K562 (cell line): Measurements from ENCODE around the gene C1orf116. TPM values are rescaled to one million over a fixed set of nuclear protein-coding genes. Genes with fewer than 3 reads are reported as not detected.
A peak's percentile ranks its signal among the peaks of the same experiment; 100 is the strongest.

ENCODE experiments used
- BDP1 ChIP-seq: IDR thresholded peaks from 3 replicates; pipeline ENCODE4 v1.6.1; 2011; ENCODE audit not compliant: insufficient read length, insufficient read depth
- CBFA2T2 ChIP-seq: fragments of 450-650 bp; conservative IDR thresholded peaks from 2 replicates; pipeline ENCODE4 v1.6.1; 2017; ENCODE audit warnings: mild to moderate bottlenecking
- CBX2 ChIP-seq: fragments of 200-600 bp; sonication (generic); IDR thresholded peaks from one replicate; pipeline ENCODE4 v1.6.1; 2012; ENCODE audit warnings: mild to moderate bottlenecking, low read length, inconsistent platforms; ENCODE audit not compliant: insufficient read depth, poor library complexity, severe bottlenecking
- CREB5 ChIP-seq: fragments of 250-450 bp; sonication (Bioruptor Pico); IDR thresholded peaks from 2 replicates; pipeline ENCODE4 v1.5.0; 2020; ENCODE audit warnings: mild to moderate bottlenecking
- DACH1 ChIP-seq: fragments of 450-650 bp; IDR thresholded peaks from 2 replicates; pipeline ENCODE4 v1.6.1; 2018; ENCODE audit not compliant: partially characterized antibody
- ETS1 ChIP-seq: conservative IDR thresholded peaks from 2 replicates; pipeline ENCODE4 v1.6.1; 2011; ENCODE audit warnings: low read depth, mild to moderate bottlenecking, low read length; ENCODE audit not compliant: control insufficient read depth
- FOXK2 ChIP-seq, 2 experiments: fragments of 450-650 bp; IDR thresholded peaks in 1 of 2; conservative IDR thresholded peaks in 1 of 2; 2 replicates each; pipeline ENCODE4 v1.6.1; 2016; ENCODE audit warnings: low read depth in 2 of 2, mild to moderate bottlenecking in 1 of 2
- HNRNPK ChIP-seq: fragments of 200-400 bp; formaldehyde crosslinking; IDR thresholded peaks from one replicate; pipeline ENCODE4 v1.6.1; 2018; ENCODE audit warnings: mild to moderate bottlenecking, low read depth, low read length; ENCODE audit not compliant: poor library complexity, severe bottlenecking
- KDM4B ChIP-seq, 2 experiments: fragments of 450-650 bp in 1 of 2; sonication (generic) in 1 of 2; IDR thresholded peaks; 2 replicates each; pipeline ENCODE4 v1.6.1; 2016 to 2017; ENCODE audit warnings: borderline replicate concordance in 2 of 2, antibody characterized with exemption in 1 of 2, low read depth in 1 of 2, mild to moderate bottlenecking in 1 of 2
- KLF10 ChIP-seq: fragments of 250-450 bp; sonication (Bioruptor Pico); IDR thresholded peaks from 2 replicates; pipeline ENCODE4 v1.6.1; 2021; ENCODE audit warnings: matching md5 sums
- MTA3 ChIP-seq: fragments of 450-650 bp; formaldehyde crosslinking; IDR thresholded peaks from 2 replicates; pipeline ENCODE4 v1.6.1; 2017; ENCODE audit warnings: mild to moderate bottlenecking, borderline replicate concordance
- NCOA2 ChIP-seq, 2 experiments: fragments of 450-650 bp; IDR thresholded peaks; 2 replicates each; pipeline ENCODE4 v1.6.1; 2018; ENCODE audit warnings: mild to moderate bottlenecking in 2 of 2, moderate library complexity in 1 of 2; ENCODE audit not compliant: partially characterized antibody in 2 of 2
- NEUROD1 ChIP-seq: fragments of 150-350 bp; IDR thresholded peaks from 2 replicates; pipeline ENCODE4 v1.6.1; 2014; ENCODE audit warnings: borderline replicate concordance, low read length, low read depth; ENCODE audit not compliant: partially characterized antibody
- PRMT5 ChIP-seq: sonication (generic); formaldehyde crosslinking; IDR thresholded peaks from 2 replicates; pipeline ENCODE4 v1.5.0; 2020; ENCODE audit warnings: missing genetic modification reagents
- SRSF1 ChIP-seq: fragments of 200-400 bp; formaldehyde crosslinking; IDR thresholded peaks from 2 replicates; pipeline ENCODE4 v1.6.1; 2017; ENCODE audit warnings: mild to moderate bottlenecking, low read depth, low read length, moderate library complexity
- TEAD1 ChIP-seq, 2 experiments: fragments of 450-650 bp in 1 of 2; sonication (generic) in 1 of 2; formaldehyde crosslinking; IDR thresholded peaks; 2 replicates each; pipeline versions ENCODE4 v1.4.0 to v1.8.0; 2020 to 2022; ENCODE audit warnings: mild to moderate bottlenecking in 2 of 2, missing genetic modification reagents in 1 of 2
- TFAM ChIP-seq: fragments of 250-450 bp; sonication (Bioruptor Pico); conservative IDR thresholded peaks from 2 replicates; pipeline ENCODE4 v1.5.0; 2021; ENCODE audit warnings: mild to moderate bottlenecking, moderate library complexity
- WHSC1 ChIP-seq: IDR thresholded peaks from one replicate; pipeline ENCODE4 v1.6.1; 2012; ENCODE audit warnings: low read length, control low read depth, inconsistent platforms
- ZBTB9 ChIP-seq: fragments of 450-650 bp; formaldehyde crosslinking; IDR thresholded peaks from 2 replicates; pipeline ENCODE4 v1.4.0; 2020; ENCODE audit warnings: mild to moderate bottlenecking, moderate library complexity
- ZNF280B ChIP-seq: fragments of 250-450 bp; sonication (Bioruptor Pico); IDR thresholded peaks from 2 replicates; pipeline ENCODE4 v1.5.1; 2021; ENCODE audit warnings: mild to moderate bottlenecking
- ZNF436 ChIP-seq: fragments of 250-450, 450-650 bp; sonication (Bioruptor Pico); formaldehyde crosslinking; IDR thresholded peaks from 2 replicates; pipeline ENCODE4 v1.7.0; 2020; ENCODE audit warnings: mild to moderate bottlenecking
- ZNF76 ChIP-seq: fragments of 250-450 bp; sonication (Bioruptor Pico); IDR thresholded peaks from 2 replicates; pipeline ENCODE4 v1.4.0; 2020; ENCODE audit warnings: mild to moderate bottlenecking, moderate library complexity, borderline replicate concordance
- polyA plus RNA-seq, 8 experiments: library from polyadenylated mRNA; depleted of rRNA in 4 of 8; stranded (reverse) in 5 of 8; unstranded in 3 of 8; fragments of >200 nt; fragmentation: Nextera tagmentation in 2 of 8; fragmentation: Illumina TruSeq in 1 of 8; extraction: Ambion mirVana in 2 of 8; extraction: Trizol in 1 of 8; gene quantifications; 2 replicates each; pipeline versions ENCODE4 v1.2.1 to v1.2.3, GENCODE V29; 2011 to 2014; ENCODE audit warnings: inconsistent platforms in 1 of 8, missing spikeins in 1 of 8
- total RNA-seq, 7 experiments: library from RNA; depleted of rRNA in 6 of 7; stranded (reverse); fragments of >200 nt in 6 of 7; fragmentation: Illumina TruSeq in 2 of 7; extraction: Trizol in 2 of 7; gene quantifications; 2 replicates each; pipeline versions ENCODE4 v1.2.1 to v1.2.3, GENCODE V29; 2011 to 2021; ENCODE audit warnings: low replicate concordance in 1 of 7

C1orf116 gene
- total and polyA plus RNA-seq, 9 of the 15 experiments (the other 6 are each of a cell fraction or from before 2014, with no cell fraction given), result 0.62 to 3.0 (median 0.95) TPM

GRCh38 chr1:207050480-207051190 lies 18.1 kb upstream of the C1orf116 start (continued):
- no peak for TF ChIP-seq ZNF280B (CRISPR knock-in tag)
- peak; percentile 35; the same call in 1 of the 2 replicates for TF ChIP-seq ETS1
- TF ChIP-seq ZBTB9, result no peak
- no peak for TF ChIP-seq BDP1
- no peak for TF ChIP-seq HNRNPK
- TF ChIP-seq MTA3, result no peak; the same call in 1 of the 2 replicates
- TF ChIP-seq NEUROD1, result peak; percentile 79
- no peak for TF ChIP-seq ZNF436 (CRISPR knock-in tag)
- TF ChIP-seq FOXK2 (conservative IDR thresholded peaks at IDR 0.05 in 1 of 2, IDR thresholded peaks at IDR 0.05 in 1 of 2; ENCODE audit: low read depth in 2 of 2), result no peak
- TF ChIP-seq SRSF1, result no peak
- TF ChIP-seq KLF10 (CRISPR knock-in tag), result no peak
- TF ChIP-seq KDM4B (IDR thresholded peaks at IDR 0.05; ENCODE audit: borderline replicate concordance in 2 of 2, low read depth in 1 of 2), result no peak
- TF ChIP-seq CBX2, result no peak
- no peak for TF ChIP-seq ZNF76 (CRISPR knock-in tag)
- no peak for TF ChIP-seq CREB5 (CRISPR knock-in tag)
- no peak for TF ChIP-seq TFAM (CRISPR knock-in tag)
- no peak for TF ChIP-seq CBFA2T2
- TF ChIP-seq PRMT5, result no peak
- TF ChIP-seq WHSC1, result no peak
- TF ChIP-seq NCOA2 (IDR thresholded peaks at IDR 0.05; ENCODE audit: partially characterized antibody in 2 of 2), result no peak
- TF ChIP-seq DACH1, result no peak
- peak in 1 of 2 experiments; percentile 47; a peak in 2 of 4 replicates for TF ChIP-seq TEAD1 (CRISPR knock-in tag; IDR thresholded peaks at IDR 0.05)
